NCI-H524 (cell line): ENCODE measurements around the gene MKI67.

ENCODE experiments used
- DNase-seq, 2 experiments: peaks; one replicate each; lab custom pipeline; 2025; lab: John Stamatoyannopoulos, UW

MKI67 gene

DNA sequence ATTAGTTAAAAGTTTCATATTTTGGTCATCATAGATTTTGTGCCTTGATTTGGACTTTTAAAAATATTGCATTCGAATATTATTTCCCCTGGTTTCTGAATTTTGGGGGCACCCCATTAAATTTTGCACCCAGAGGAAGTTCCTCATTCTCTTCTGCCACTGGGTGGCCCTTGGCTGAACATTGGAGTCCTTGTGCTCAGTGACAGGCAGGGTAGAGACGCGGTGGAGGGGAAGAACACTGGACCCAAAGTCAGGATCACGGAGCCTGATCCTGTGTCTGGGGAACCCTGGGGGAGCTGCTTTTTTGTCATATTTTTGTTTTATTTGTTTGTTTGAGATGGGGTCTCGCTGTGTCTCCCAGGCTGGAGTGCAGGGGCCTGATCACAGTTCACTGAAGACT lies 74.7 kb downstream of the MKI67 start:
- DNase-seq, result no peak

DNA sequence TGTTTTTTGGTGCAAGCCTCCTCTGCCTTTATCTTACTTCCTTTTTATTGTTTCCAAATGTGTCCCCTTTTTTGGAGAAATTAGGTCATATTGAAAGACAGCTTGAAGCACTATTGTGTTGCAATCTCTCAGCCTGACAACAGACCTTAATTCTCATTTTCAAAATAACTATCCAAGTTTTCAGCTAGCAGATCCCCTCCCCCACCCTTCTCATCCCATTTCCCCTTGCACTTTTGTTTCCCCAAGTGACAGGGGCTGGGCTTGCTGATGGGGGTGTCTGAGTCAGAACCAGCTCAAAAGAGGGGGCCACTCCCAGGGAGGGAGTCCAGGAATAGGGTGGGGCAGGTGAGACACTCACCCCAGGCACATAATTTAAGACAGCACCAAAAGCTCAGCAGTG lies 75.3 kb downstream of the MKI67 start:
- no peak for DNase-seq

DNA sequence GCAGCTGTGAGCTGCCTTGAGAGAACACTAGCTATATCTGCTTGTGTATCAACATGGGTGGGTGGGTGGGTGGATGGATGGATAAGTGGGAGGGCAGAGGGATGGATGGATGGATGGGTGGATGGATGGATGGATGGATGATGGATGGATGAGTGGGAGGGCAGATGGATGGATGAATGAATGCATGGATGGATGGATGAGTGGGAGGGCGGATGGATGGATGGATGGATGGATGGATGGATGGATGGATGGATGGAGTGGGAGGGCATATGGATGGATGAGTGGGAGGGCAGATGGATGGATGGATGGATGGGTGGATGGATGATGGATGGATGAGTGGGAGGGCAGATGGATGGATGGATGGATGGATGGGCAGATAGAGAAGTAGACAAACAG lies 76.1 kb downstream of the MKI67 start:
- no peak for DNase-seq

DNA sequence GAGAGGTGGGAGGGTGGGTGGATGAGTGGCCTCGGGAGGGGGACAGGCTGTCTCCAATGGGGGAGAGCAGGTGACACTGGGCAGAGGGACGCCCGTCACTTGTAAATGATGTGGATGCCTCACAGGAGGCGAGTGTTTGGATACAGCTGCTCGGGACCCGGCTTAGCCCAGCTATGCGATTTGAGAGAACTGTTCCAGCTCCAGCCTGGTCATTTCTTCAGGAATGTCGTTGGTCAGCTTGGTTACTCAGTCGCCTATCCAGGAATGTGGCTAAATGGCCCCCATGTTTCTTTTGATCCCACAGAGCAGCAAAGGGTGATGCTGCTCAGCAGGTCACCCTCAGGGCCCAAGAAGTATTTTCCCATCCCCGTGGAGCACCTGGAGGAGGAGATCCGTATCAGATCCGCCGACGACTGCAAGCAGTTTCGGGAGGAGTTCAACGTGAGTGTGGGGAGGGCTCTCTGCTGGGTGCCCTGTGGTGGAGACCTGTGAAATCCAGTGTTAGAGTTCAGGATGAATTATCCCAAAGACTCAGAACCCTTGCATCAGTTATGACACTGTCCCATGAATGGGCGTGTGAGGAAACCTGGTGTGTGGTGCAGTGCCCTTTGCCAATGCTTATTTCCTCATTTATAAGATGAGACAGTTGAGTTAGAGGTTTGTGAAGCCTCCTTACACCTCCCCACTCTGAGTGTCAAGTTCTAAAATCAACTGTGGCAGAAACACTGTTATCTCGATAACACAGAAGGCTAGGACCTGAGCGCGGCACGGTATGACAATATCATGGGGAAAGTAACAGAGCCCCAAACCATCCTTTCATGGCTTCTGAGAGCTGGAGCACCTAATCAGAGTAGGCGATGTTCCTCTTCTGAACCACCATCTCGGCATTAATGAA lies 76.8 kb downstream of the MKI67 start:
- no peak for DNase-seq

DNA sequence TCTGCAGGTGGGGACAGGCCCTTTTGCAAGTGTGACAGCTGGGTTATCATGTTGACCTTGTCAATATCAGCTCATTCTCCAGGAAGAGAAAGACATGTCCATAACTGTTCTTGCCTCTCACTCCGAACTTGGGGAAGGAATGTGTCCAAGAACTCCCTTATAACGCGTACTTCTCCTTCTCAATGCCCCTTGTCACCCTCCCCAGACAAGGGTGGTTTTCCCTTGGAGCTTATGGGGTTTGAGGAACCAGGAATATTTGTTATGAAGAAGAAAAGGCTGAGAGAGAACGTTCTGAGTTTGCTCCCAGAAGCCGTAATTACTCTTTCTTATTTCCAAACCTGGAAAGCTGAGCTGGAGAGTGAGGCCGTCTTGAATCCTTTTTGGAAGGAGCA lies 77.4 kb downstream of the MKI67 start:
- no peak for DNase-seq

DNA sequence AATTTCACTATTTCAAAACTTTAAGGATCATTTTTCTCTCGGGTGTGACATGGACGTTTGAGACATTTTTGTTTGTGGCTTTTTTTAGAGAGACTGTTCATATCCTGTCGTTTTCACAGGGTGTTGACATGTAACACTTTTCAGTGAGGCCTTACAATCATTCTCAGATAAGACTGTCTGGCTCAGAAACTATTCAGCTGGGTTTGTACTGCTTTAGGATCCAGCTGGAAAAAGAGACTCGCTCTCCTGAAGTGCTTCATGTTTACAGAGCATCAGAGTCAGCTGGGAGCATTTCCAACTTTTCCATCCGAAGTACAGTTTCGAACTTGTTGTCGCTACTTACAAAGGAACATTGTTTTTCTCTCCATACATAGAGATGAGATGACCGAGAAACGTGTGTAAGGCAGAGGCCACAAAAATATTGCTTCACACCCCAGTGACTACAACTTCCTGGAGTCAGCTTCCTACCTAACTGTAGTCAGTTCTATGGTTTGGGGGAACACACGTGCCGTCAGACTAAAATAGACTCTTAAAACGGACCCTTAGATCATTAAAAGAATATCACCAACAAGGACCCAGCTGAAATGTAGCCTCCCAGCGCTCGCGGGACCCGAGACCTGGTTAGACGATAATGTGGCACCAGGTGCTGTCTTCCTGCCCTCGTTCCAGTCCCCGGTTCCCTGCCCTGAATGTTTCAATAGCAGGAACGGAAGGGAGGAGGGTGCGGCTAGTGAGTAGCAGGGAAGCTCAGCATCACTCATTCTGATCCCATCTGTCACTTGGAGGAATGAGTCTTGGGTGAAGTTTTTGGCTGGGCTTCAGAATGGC lies 78.0 kb downstream of the MKI67 start:
- DNase-seq, result no peak

DNA sequence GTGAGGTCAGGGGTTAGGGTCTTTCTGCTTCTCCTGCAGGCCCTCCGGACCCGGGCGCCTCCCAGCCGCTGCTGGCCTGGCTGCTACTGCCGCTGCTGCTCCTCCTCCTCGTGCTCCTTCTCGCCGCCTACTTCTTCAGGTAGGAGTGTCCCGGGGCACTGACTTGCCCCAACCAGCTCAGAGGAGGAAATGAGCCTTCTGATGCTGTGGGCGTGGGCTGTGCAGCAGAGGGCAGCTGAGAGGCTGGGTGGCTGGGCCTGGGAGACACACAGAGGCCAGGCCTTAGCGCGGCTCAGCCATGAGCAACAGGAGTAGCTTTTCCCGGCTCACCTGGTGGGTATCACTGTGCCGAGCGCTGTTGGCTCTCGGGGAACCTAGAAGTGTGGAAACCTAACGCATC lies 78.9 kb downstream of the MKI67 start:
- no peak for DNase-seq

DNA sequence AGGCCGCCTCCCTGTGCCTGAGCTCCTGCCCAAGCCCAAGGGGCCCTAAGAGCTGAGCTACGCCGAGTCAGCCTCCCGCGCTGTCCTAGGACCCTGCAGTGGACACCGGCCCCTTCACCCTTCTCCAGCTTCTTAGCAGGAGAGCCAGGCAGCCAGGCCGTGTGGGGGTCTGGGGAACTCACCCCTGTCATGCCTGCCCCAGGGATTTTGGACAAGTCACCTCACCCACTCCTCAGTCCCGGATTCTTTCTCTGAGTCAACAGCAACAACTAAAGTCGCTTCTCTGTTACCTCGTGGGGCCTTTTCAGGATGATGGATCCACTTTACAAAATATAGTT lies 79.3 kb downstream of the MKI67 start:
- no peak for DNase-seq
